ENCODE data around the gene OR5D14. TPM values are rescaled to one million over a fixed set of nuclear protein-coding genes. Genes with fewer than 3 reads are reported as not detected.

Gene OR5D14
- total and polyA plus RNA-seq, 2 of the 13 experiments (the other 11 are each of a cell fraction or from before 2014, with no cell fraction given) = not detected

Other genes starting within 250 kb of the OR5D14 start
- gene OR4C15, start 241.1 kb upstream of the OR5D14 start, total RNA-seq (2016; rRNA removed; fragmentation: Illumina TruSeq; extraction: Trizol) = not detected in 2 replicates
- gene OR4C15, start 241.1 kb upstream of the OR5D14 start, polyA plus RNA-seq (2011; rRNA removed) = not detected in 2 replicates
- not detected in 2 replicates for gene OR4C16, start 223.4 kb upstream of the OR5D14 start, total RNA-seq (2016; rRNA removed; fragmentation: Illumina TruSeq; extraction: Trizol)
- gene OR4C16, start 223.4 kb upstream of the OR5D14 start, polyA plus RNA-seq (2011; rRNA removed) = not detected in 2 replicates
- not detected in 2 replicates for gene OR4C11, start 187.9 kb upstream of the OR5D14 start, total RNA-seq (2016; rRNA removed; fragmentation: Illumina TruSeq; extraction: Trizol)
- gene OR4C11, start 187.9 kb upstream of the OR5D14 start, polyA plus RNA-seq (2011; rRNA removed) = not detected in 2 replicates
- gene OR4P4, start 160.4 kb upstream of the OR5D14 start, total RNA-seq (2016; rRNA removed; fragmentation: Illumina TruSeq; extraction: Trizol) = not detected in 2 replicates
- gene OR4P4, start 160.4 kb upstream of the OR5D14 start, polyA plus RNA-seq (2011; rRNA removed) = not detected in 2 replicates
- not detected in 2 replicates for gene OR4S2, start 147.2 kb upstream of the OR5D14 start, total RNA-seq (2016; rRNA removed; fragmentation: Illumina TruSeq; extraction: Trizol)
- gene OR4S2, start 147.2 kb upstream of the OR5D14 start, polyA plus RNA-seq (2011; rRNA removed) = not detected in 2 replicates
- gene OR4C6, start 133.4 kb upstream of the OR5D14 start, total RNA-seq (2016; rRNA removed; fragmentation: Illumina TruSeq; extraction: Trizol) = not detected in 2 replicates
- not detected in 2 replicates for gene OR4C6, start 133.4 kb upstream of the OR5D14 start, polyA plus RNA-seq (2011; rRNA removed)
- gene OR5D13, start 22.1 kb upstream of the OR5D14 start, total RNA-seq (2016; rRNA removed; fragmentation: Illumina TruSeq; extraction: Trizol) = not detected in 2 replicates
- gene OR5D13, start 22.1 kb upstream of the OR5D14 start, polyA plus RNA-seq (2011; rRNA removed) = not detected in 2 replicates
- not detected in 2 replicates for gene OR5L1, start 15.8 kb downstream of the OR5D14 start, total RNA-seq (2016; rRNA removed; fragmentation: Illumina TruSeq; extraction: Trizol)
- gene OR5L1, start 15.8 kb downstream of the OR5D14 start, polyA plus RNA-seq (2011; rRNA removed) = not detected in 2 replicates
- gene OR5D18, start 24.1 kb downstream of the OR5D14 start, total RNA-seq (2016; rRNA removed; fragmentation: Illumina TruSeq; extraction: Trizol) = not detected in 2 replicates
- not detected in 2 replicates for gene OR5D18, start 24.1 kb downstream of the OR5D14 start, polyA plus RNA-seq (2011; rRNA removed)
- gene OR5L2, start 31.7 kb downstream of the OR5D14 start, total RNA-seq (2016; rRNA removed; fragmentation: Illumina TruSeq; extraction: Trizol) = not detected in 2 replicates
- gene OR5L2, start 31.7 kb downstream of the OR5D14 start, polyA plus RNA-seq (2011; rRNA removed) = not detected in 2 replicates
- gene OR5D16, start 43.2 kb downstream of the OR5D14 start, total RNA-seq (2016; rRNA removed; fragmentation: Illumina TruSeq; extraction: Trizol) = not detected in 2 replicates
- gene OR5D16, start 43.2 kb downstream of the OR5D14 start, polyA plus RNA-seq (2011; rRNA removed) = not detected in 2 replicates
- gene TRIM51, start 87.7 kb downstream of the OR5D14 start, total RNA-seq (2016; rRNA removed; fragmentation: Illumina TruSeq; extraction: Trizol) = not detected in 2 replicates
- gene TRIM51, start 87.7 kb downstream of the OR5D14 start, polyA plus RNA-seq (2011; rRNA removed) = not detected in 2 replicates
- gene OR5W2, start 119.0 kb downstream of the OR5D14 start, total RNA-seq (2016; rRNA removed; fragmentation: Illumina TruSeq; extraction: Trizol) = not detected in 2 replicates
- not detected in 2 replicates for gene OR5W2, start 119.0 kb downstream of the OR5D14 start, polyA plus RNA-seq (2011; rRNA removed)
- gene OR5I1, start 140.8 kb downstream of the OR5D14 start, total RNA-seq (2016; rRNA removed; fragmentation: Illumina TruSeq; extraction: Trizol) = not detected in 2 replicates
- gene OR5I1, start 140.8 kb downstream of the OR5D14 start, polyA plus RNA-seq (2011; rRNA removed) = not detected in 2 replicates
- gene OR10AG1, start 174.4 kb downstream of the OR5D14 start, total RNA-seq (2016; rRNA removed; fragmentation: Illumina TruSeq; extraction: Trizol) = not detected in 2 replicates
- not detected in 2 replicates for gene OR10AG1, start 174.4 kb downstream of the OR5D14 start, polyA plus RNA-seq (2011; rRNA removed)
- gene OR5F1, start 199.1 kb downstream of the OR5D14 start, total RNA-seq (2016; rRNA removed; fragmentation: Illumina TruSeq; extraction: Trizol) = not detected in 2 replicates
- not detected in 2 replicates for gene OR5F1, start 199.1 kb downstream of the OR5D14 start, polyA plus RNA-seq (2011; rRNA removed)
- gene OR5AS1, start 232.1 kb downstream of the OR5D14 start, total RNA-seq (2016; rRNA removed; fragmentation: Illumina TruSeq; extraction: Trizol) = not detected in 2 replicates
- not detected in 2 replicates for gene OR5AS1, start 232.1 kb downstream of the OR5D14 start, polyA plus RNA-seq (2011; rRNA removed)

Measured in HepG2 (cell line).